Nephron (organoid): ENCODE results near the gene PLXNB1.

Experiments used
- H3K27ac Mint-ChIP-seq, 3 experiments: 2 replicates each; pipeline ENCODE4 v1.8.0; 2020; ENCODE audit warnings: mixed read lengths in 3 of 3, mild to moderate bottlenecking in 2 of 3, moderate library complexity in 1 of 3
- H3K27me3 Mint-ChIP-seq: 2 replicates; pipeline ENCODE4 v1.8.0; 2021; ENCODE audit warnings: low read depth, mild to moderate bottlenecking, moderate library complexity, mixed read lengths
- H3K36me3 Mint-ChIP-seq: 2 replicates; pipeline ENCODE4 v1.8.0; 2020; ENCODE audit warnings: low read depth, mixed read lengths
- H3K4me1 Mint-ChIP-seq: 2 replicates; pipeline ENCODE4 v1.8.0; 2020; ENCODE audit warnings: mixed read lengths
- H3K4me3 Mint-ChIP-seq, 3 experiments: 2 replicates each; pipeline ENCODE4 v1.8.0; 2020; ENCODE audit warnings: mild to moderate bottlenecking in 3 of 3, mixed read lengths in 3 of 3, moderate library complexity in 2 of 3
- H3K9me3 Mint-ChIP-seq: 2 replicates; pipeline ENCODE4 v1.8.0; 2020; ENCODE audit warnings: mixed read lengths
- CTCF ChIP-seq, 3 experiments: fragments of 200-600 bp; sonication (generic); IDR thresholded peaks; one replicate each; pipeline ENCODE4 v1.5.0; 2021; ENCODE audit warnings: antibody characterized with exemption in 3 of 3; ENCODE audit not compliant: unreplicated experiment in 3 of 3

The PLXNB1 gene

GRCh38 chr3:48437812-48438211 is 7.9 kb upstream of the PLXNB1 start:
- no peak for TF ChIP-seq CTCF (IDR thresholded peaks at IDR 0.05; ENCODE audit: unreplicated experiment in 3 of 3)
- Mint-ChIP-seq H3K36me3 (peaks cover 9% of the 10 kb centered on the region), H3K9me3 (no peaks in the 10 kb centered on the region), H3K27me3 (no peaks in the 10 kb centered on the region), H3K27ac (no peak overlapping the region), H3K4me3 (peak overlapping the region in 2 of 3 experiments; percentile 21 to 24), H3K4me1 (peaks cover 24% of the 10 kb centered on the region)

DNA sequence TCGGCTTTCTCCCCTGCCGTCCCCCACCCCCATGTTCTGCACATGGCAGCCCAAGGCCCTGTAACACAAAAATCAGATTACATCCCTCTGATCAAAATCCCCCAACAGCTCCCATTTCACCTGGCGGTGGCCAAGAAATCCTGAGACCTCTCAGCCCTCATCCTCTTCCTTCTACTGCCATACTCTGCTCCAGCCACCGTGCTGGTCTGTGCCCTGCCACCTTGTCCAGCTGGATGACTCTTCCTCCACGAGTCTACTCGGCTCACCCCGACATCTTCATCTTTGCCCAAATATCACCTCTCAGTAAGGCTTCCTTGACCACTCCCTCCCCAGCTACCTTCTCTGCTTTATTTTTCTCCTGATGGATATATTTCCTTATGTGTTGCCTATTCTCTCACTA is 7.0 kb upstream of the PLXNB1 start:
- H3K9me3 Mint-ChIP-seq, result no peaks in the 10 kb centered on the region
- no peak overlapping the region for H3K4me3 Mint-ChIP-seq
- peaks cover 6% of the 10 kb centered on the region for H3K36me3 Mint-ChIP-seq
- peaks cover 31% of the 10 kb centered on the region for H3K4me1 Mint-ChIP-seq
- H3K27ac Mint-ChIP-seq, result no peak overlapping the region
- TF ChIP-seq CTCF (IDR thresholded peaks at IDR 0.05; ENCODE audit: unreplicated experiment in 3 of 3), result no peak
- H3K27me3 Mint-ChIP-seq, result no peaks in the 10 kb centered on the region

DNA sequence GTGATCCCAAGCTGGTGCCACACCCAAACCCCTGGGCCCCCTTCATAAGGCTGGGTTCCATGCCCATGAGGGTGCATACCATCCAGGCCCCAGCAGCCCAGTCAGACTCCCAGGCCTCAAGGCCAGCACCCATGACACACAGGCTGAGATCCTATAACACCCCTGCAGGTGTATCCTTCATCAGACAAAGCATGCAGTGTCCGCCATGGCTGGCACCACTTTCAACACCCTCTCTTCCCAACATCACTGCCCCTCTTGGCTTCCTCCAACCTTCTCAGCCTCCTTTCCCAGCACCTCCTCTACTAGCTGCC is 6.5 kb upstream of the PLXNB1 start:
- no peaks in the 10 kb centered on the region for H3K27me3 Mint-ChIP-seq

GRCh38 chr3:48435774-48436476 is 6.0 kb upstream of the PLXNB1 start:
- peaks cover 3% of the 10 kb centered on the region for H3K36me3 Mint-ChIP-seq
- H3K4me1 Mint-ChIP-seq, result peaks cover 32% of the 10 kb centered on the region
- no peaks in the 10 kb centered on the region for H3K9me3 Mint-ChIP-seq
- H3K4me3 Mint-ChIP-seq, result no peak overlapping the region
- peak; percentile 98 to 100 (median 100) for TF ChIP-seq CTCF (IDR thresholded peaks at IDR 0.05; ENCODE audit: unreplicated experiment in 3 of 3)
- no peaks in the 10 kb centered on the region for H3K27me3 Mint-ChIP-seq
- H3K27ac Mint-ChIP-seq, result no peak overlapping the region

More for the DNA sequence above, 6.5 kb upstream of the PLXNB1 start:
- TF ChIP-seq CTCF (IDR thresholded peaks at IDR 0.05; ENCODE audit: unreplicated experiment in 3 of 3), result no peak
- peaks cover 4% of the 10 kb centered on the region for H3K36me3 Mint-ChIP-seq
- no peaks in the 10 kb centered on the region for H3K9me3 Mint-ChIP-seq
- H3K27ac Mint-ChIP-seq, result no peak overlapping the region
- H3K4me1 Mint-ChIP-seq, result peaks cover 32% of the 10 kb centered on the region
- H3K4me3 Mint-ChIP-seq, result no peak overlapping the region

DNA sequence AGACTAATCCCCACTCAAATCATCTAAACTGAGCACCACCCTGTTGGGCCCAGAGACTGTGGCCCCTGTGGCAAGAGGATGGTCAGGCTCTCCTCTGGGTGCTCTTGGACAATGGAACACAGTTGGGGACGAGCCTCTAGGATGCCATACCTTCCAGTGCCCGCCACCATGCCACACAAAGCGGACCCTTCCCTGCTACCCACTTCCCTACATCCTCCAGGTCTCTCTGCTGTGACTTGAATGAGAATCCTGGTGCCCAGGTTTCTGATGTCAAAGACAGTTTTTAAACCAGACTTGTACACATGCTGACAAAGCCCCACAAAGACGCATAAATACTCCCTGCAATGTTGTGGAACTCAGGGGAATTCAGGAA is 5.3 kb upstream of the PLXNB1 start:
- Mint-ChIP-seq H3K4me1 (peaks cover 36% of the 10 kb centered on the region), H3K36me3 (peaks cover 3% of the 10 kb centered on the region), H3K9me3 (no peaks in the 10 kb centered on the region), H3K27me3 (no peaks in the 10 kb centered on the region), H3K4me3 (no peak overlapping the region), H3K27ac (no peak overlapping the region)
- no peak for TF ChIP-seq CTCF (IDR thresholded peaks at IDR 0.05; ENCODE audit: unreplicated experiment in 3 of 3)

GRCh38 chr3:48434591-48435222 is 4.8 kb upstream of the PLXNB1 start:
- Mint-ChIP-seq H3K4me1 (peaks cover 31% of the 10 kb centered on the region), H3K36me3 (peaks cover 3% of the 10 kb centered on the region), H3K4me3 (no peak overlapping the region), H3K27ac (peak overlapping the region; percentile 82 to 99 (median 92)), H3K9me3 (no peaks in the 10 kb centered on the region), H3K27me3 (no peaks in the 10 kb centered on the region)
- no peak for TF ChIP-seq CTCF (IDR thresholded peaks at IDR 0.05; ENCODE audit: unreplicated experiment in 3 of 3)
